GM12878 (cell line): ENCODE data around the gene LZTFL1. TPM values are rescaled to one million over a fixed set of nuclear protein-coding genes. Genes with fewer than 3 reads are reported as not detected.

Experiments used
- ATAC-seq: fragments of 200-7000 bp; cut with Tn5 transposase; 3 replicates; pipeline ENCODE4 v1.9.1; 2020; ENCODE audit warnings: mild to moderate bottlenecking, moderate library complexity
- BruUV-seq: library from RNA; stranded (reverse); fragments of 400-500 nt; replicated peaks from 2 replicates; lab custom pipeline; 2021; lab: Mats Ljungman, UMichigan
- CTCF ChIA-PET: fragments of 300-600 bp; sonication (Branson Sonifier 250); formaldehyde crosslinking; extraction: SDS; loops from one replicate; lab custom pipeline; 2021; ENCODE audit warnings: inconsistent platforms; lab: Yijun Ruan, JAX
- POLR2A ChIA-PET: fragments of 350-600 bp; formaldehyde crosslinking; extraction: SDS; loops from one replicate; lab custom pipeline; 2021; ENCODE audit warnings: inconsistent platforms; lab: Charles Lee
- RAD21 ChIA-PET: fragments of 300-600 bp; sonication (Branson Sonifier 250); formaldehyde crosslinking; loops from one replicate; lab custom pipeline; 2023; ENCODE audit warnings: antibody characterized with exemption; ENCODE audit not compliant: unreplicated experiment; lab: Charles Lee
- SMC1A ChIA-PET: fragments of 300-600 bp; sonication (Branson Sonifier 250); formaldehyde crosslinking; loops from one replicate; lab custom pipeline; 2023; ENCODE audit not compliant: unreplicated experiment, uncharacterized antibody; lab: Charles Lee
- DNase-seq: peaks from one replicate; pipeline ENCODE4 v3.0.0-alpha.2; 2011; ENCODE audit warnings: low read depth, low spot score
- FAIRE-seq: peaks from 3 replicates; lab custom pipeline; 2011; peaks lifted over from hg19 to GRCh38; lab: Jason Lieb, UNC
- H2AFZ ChIP-seq: 2 replicates; pipeline ENCODE4 v1.6.0; 2011; ENCODE audit warnings: low read depth, low read length, control low read depth; ENCODE audit not compliant: control insufficient read depth
- H3K27ac ChIP-seq: 2 replicates; pipeline ENCODE4 v1.5.1; 2011; ENCODE audit warnings: control low read depth; ENCODE audit not compliant: control insufficient read depth, insufficient read depth
- H3K27me3 ChIP-seq, 2 experiments: replicated peaks in 1 of 2; 2 replicates each; pipeline versions ENCODE4 v1.6.0 to v1.6.1; 2011; ENCODE audit warnings: low read length in 1 of 2; ENCODE audit not compliant: control insufficient read depth in 2 of 2, insufficient read depth in 2 of 2
- H3K36me3 ChIP-seq, 2 experiments: 2 replicates each; pipeline ENCODE4 v1.5.1; 2011; ENCODE audit warnings: low read length in 1 of 2; ENCODE audit not compliant: control insufficient read depth in 2 of 2, insufficient read depth in 2 of 2
- H3K4me1 ChIP-seq: 2 replicates; pipeline ENCODE4 v1.6.1; 2011; ENCODE audit warnings: mild to moderate bottlenecking, low read length, moderate library complexity, mixed read lengths; ENCODE audit not compliant: control insufficient read depth, insufficient read depth
- H3K4me2 ChIP-seq: 2 replicates; pipeline ENCODE4 v1.6.0; 2011; ENCODE audit warnings: control low read depth; ENCODE audit not compliant: control insufficient read depth, insufficient read depth
- H3K4me3 ChIP-seq: fragments of 200-600 bp; sonication (generic); 2 replicates; pipeline ENCODE4 v1.5.1; 2016
- H3K79me2 ChIP-seq: 2 replicates; pipeline ENCODE4 v1.6.0; 2011; ENCODE audit warnings: low read length; ENCODE audit not compliant: control insufficient read depth, insufficient read depth
- H3K9ac ChIP-seq: 2 replicates; pipeline ENCODE4 v1.8.0; 2011; ENCODE audit warnings: low read length, control low read depth, mixed read lengths; ENCODE audit not compliant: control insufficient read depth, insufficient read depth
- H3K9me3 ChIP-seq: replicated peaks from 3 replicates; pipeline ENCODE4 v1.5.1; 2011; ENCODE audit warnings: mild to moderate bottlenecking, low read length; ENCODE audit not compliant: control insufficient read depth, insufficient read depth
- H4K20me1 ChIP-seq: 2 replicates; pipeline ENCODE4 v1.6.0; 2011; ENCODE audit not compliant: control insufficient read depth, insufficient read depth
- CHD1 ChIP-seq: IDR thresholded peaks from 2 replicates; pipeline ENCODE4 v1.6.1; 2012; ENCODE audit warnings: low read depth, low read length, improper control_type of control experiment
- CREM ChIP-seq: IDR thresholded peaks from 2 replicates; pipeline ENCODE4 v1.6.1; 2014; ENCODE audit warnings: antibody characterized with exemption, low read depth
- CTCF ChIP-seq, 3 experiments: IDR thresholded peaks in 2 of 3; conservative IDR thresholded peaks in 1 of 3; 2 replicates each; pipeline ENCODE4 v1.5.1; 2011; ENCODE audit warnings: low read depth in 3 of 3, low read length in 3 of 3, mild to moderate bottlenecking in 3 of 3, control low read depth in 2 of 3, moderate library complexity in 2 of 3, inconsistent platforms in 1 of 3, mixed read lengths in 1 of 3; ENCODE audit not compliant: control insufficient read depth in 2 of 3, insufficient read depth in 1 of 3; ENCODE audit errors: extremely low read depth in 1 of 3
- E2F8 ChIP-seq: fragments of 450-650 bp; IDR thresholded peaks from 2 replicates; pipeline ENCODE4 v1.6.1; 2018; ENCODE audit warnings: mild to moderate bottlenecking, low read depth, moderate library complexity; ENCODE audit not compliant: partially characterized antibody
- EP300 ChIP-seq, 2 experiments: fragments of 150-350 bp in 1 of 2; IDR thresholded peaks; 2 replicates each; pipeline ENCODE4 v1.6.1; 2011 to 2012; ENCODE audit warnings: low read depth in 2 of 2, low read length in 2 of 2, borderline replicate concordance in 1 of 2, improper control_type of control experiment in 1 of 2, inconsistent platforms in 1 of 2; ENCODE audit not compliant: control insufficient read depth in 1 of 2
- FOS ChIP-seq: IDR thresholded peaks from 3 replicates; pipeline ENCODE4 v1.6.1; 2011; ENCODE audit warnings: borderline replicate concordance; ENCODE audit not compliant: insufficient read length; ENCODE audit errors: extremely low read depth
- HDAC6 ChIP-seq: fragments of 200-600 bp; sonication (generic); IDR thresholded peaks from one replicate; pipeline ENCODE4 v1.8.0; 2017; ENCODE audit warnings: antibody characterized with exemption; ENCODE audit not compliant: unreplicated experiment
- HSF1 ChIP-seq: fragments of 150-350 bp; IDR thresholded peaks from 2 replicates; pipeline ENCODE4 v1.6.1; 2014; ENCODE audit warnings: mild to moderate bottlenecking, low read depth, low read length
- NR2F1 ChIP-seq: fragments of 450-650 bp; conservative IDR thresholded peaks from 2 replicates; pipeline ENCODE4 v1.6.1; 2017; ENCODE audit warnings: mild to moderate bottlenecking
- PAX5 ChIP-seq: IDR thresholded peaks from 2 replicates; pipeline ENCODE4 v1.6.1; 2011; ENCODE audit warnings: low read depth, low read length, borderline replicate concordance
- PAX8 ChIP-seq: fragments of 450-650 bp; IDR thresholded peaks from 2 replicates; pipeline ENCODE4 v1.6.1; 2017; ENCODE audit warnings: mild to moderate bottlenecking, moderate library complexity
- RCOR1 ChIP-seq: conservative IDR thresholded peaks from 2 replicates; pipeline ENCODE4 v1.6.1; 2012; ENCODE audit warnings: low read depth, low read length, improper control_type of control experiment
- RELB ChIP-seq: fragments of 450-650 bp; IDR thresholded peaks from 2 replicates; pipeline ENCODE4 v1.6.1; 2017; ENCODE audit warnings: low read depth, mild to moderate bottlenecking, moderate library complexity
- SIN3A ChIP-seq: IDR thresholded peaks from 2 replicates; pipeline ENCODE4 v1.6.1; 2012; ENCODE audit warnings: low read depth, low read length, improper control_type of control experiment
- ZNF217 ChIP-seq: fragments of 450-650 bp; IDR thresholded peaks from 2 replicates; pipeline ENCODE4 v1.6.1; 2017; ENCODE audit warnings: antibody characterized with exemption, mild to moderate bottlenecking
- ZNF622 ChIP-seq: fragments of 450-650 bp; IDR thresholded peaks from 2 replicates; pipeline ENCODE4 v1.6.1; 2017; ENCODE audit warnings: mild to moderate bottlenecking, inconsistent platforms
- ZZZ3 ChIP-seq: IDR thresholded peaks from 2 replicates; pipeline ENCODE4 v1.6.1; 2011; ENCODE audit warnings: low read depth; ENCODE audit not compliant: control insufficient read depth, insufficient read length
- WGBS: methylation state at CpG from one replicate; pipeline ENCODE4 v1.1.6; 2016; ENCODE audit warnings: low lambda C conversion rate; ENCODE audit not compliant: insufficient replicate concordance, insufficient coverage; ENCODE audit errors: missing lambda C conversion rate; 5-methylcytosine and 5-hydroxymethylcytosine counted together
- in situ Hi-C: fragments of 300-500 bp; cut with MboI; formaldehyde crosslinking; loops from 9 replicates; pipeline ENCODE4 v1.14.3; 2018; ENCODE audit warnings: mixed read lengths
- intact Hi-C: fragments of 100-400 bp; cut with micrococcal nuclease; formaldehyde crosslinking; loops from one replicate; pipeline ENCODE4 v1.14.2; 2022; ENCODE audit not compliant: unreplicated experiment
- polyA plus RNA-seq, 11 experiments: library from polyadenylated mRNA; depleted of rRNA in 4 of 11; unstranded in 6 of 11; stranded (reverse) in 5 of 11; fragments of >200 nt; fragmentation: Nextera tagmentation in 4 of 11; fragmentation: Illumina TruSeq in 1 of 11; extraction: Ambion mirVana in 4 of 11; extraction: Trizol in 1 of 11; gene quantifications; 1 replicate in 1 of 11; 2 replicates in 10 of 11; pipeline versions ENCODE4 v1.2.1 to v1.2.3, GENCODE V29; 2011 to 2016; ENCODE audit warnings: inconsistent platforms in 2 of 11, missing spikeins in 2 of 11, low read depth in 1 of 11
- total RNA-seq, 4 experiments: library from RNA; depleted of rRNA in 3 of 4; stranded (reverse); fragments of >200 nt in 3 of 4; fragmentation: Illumina TruSeq in 1 of 4; extraction: Trizol in 1 of 4; gene quantifications; 2 replicates each; pipeline versions ENCODE4 v1.2.1 to v1.2.3, GENCODE V29; 2013 to 2021

Gene LZTFL1
- total and polyA plus RNA-seq, 10 of the 15 experiments (the other 5 are each of a cell fraction or from before 2014, with no cell fraction given): 9.8 to 74.1 (median 11.9) TPM

- intact Hi-C loops: no loop called here
- Histone ChIP-seq H3K9me3 (no peaks in the 10 kb centered on the region), H3K27me3 (no peaks in the 10 kb centered on the region), H3K4me3 (no peak overlapping the region), H3K27ac (no peak overlapping the region), H3K4me2 (no peak overlapping the region), H3K4me1 (no peaks in the 10 kb centered on the region), H3K9ac (no peak overlapping the region), H3K36me3 (peaks cover 4% of the 10 kb centered on the region in 2 experiments; a peak in 3 of 4 replicates), H3K79me2 (no peaks in the 10 kb centered on the region), H2AFZ (no peak overlapping the region), H4K20me1 (no peaks in the 10 kb centered on the region)
- WGBS: 77% methylated on average over 3 of the region's 3 CpGs
- ChIA-PET RAD21 (interaction anchor here (0.6 to 1.4 kb wide), 4 partner anchors 35 to 79 kb away, joined by 3 read pairs; no protein-coding TSS in a partner anchor), SMC1A (interaction anchor here (0.9 to 2.2 kb wide), 12 partner anchors 9 to 251 kb away, joined by 3 to 10 read pairs (median 4); partner anchors contain the start of gene LZTFL1), CTCF (interaction anchor here (0.9 to 1.2 kb wide), 5 partner anchors 8 to 251 kb away, joined by 3 read pairs; no protein-coding TSS in a partner anchor), POLR2A (no interaction called here)
- FAIRE-seq (no peak), ATAC-seq (no peak), DNase-seq (no peak)
- BruUV-seq: no TSS peak
- in situ Hi-C loops: no loop called here
- TF ChIP-seq HSF1 (no peak), CREM (no peak), FOS (no peak), PAX8 (no peak), EP300 (IDR thresholded peaks at IDR 0.05; ENCODE audit: borderline replicate concordance in 1 of 2, control insufficient read depth in 1 of 2, low read depth in 2 of 2, low read length in 2 of 2) (no peak), PAX5 (no peak), SIN3A (no peak), ZNF217 (no peak), RELB (no peak), ZZZ3 (no peak), NR2F1 (no peak), CHD1 (no peak), CTCF (IDR thresholded peaks at IDR 0.05 in 2 of 3, conservative IDR thresholded peaks at IDR 0.05 in 1 of 3; ENCODE audit: control insufficient read depth in 2 of 3, extremely low read depth in 1 of 3, insufficient read depth in 1 of 3, low read depth in 3 of 3, low read length in 3 of 3) (no peak), RCOR1 (no peak), ZNF622 (no peak), E2F8 (no peak), HDAC6 (no peak)
Measured at GRCh38 chr3:45826908-45827307, 15.0 kb downstream of the LZTFL1 start.
